Esophagus squamous epithelium (tissue), 5 donors: ENCODE results near the gene EHD3. TPM values are rescaled to one million over a fixed set of nuclear protein-coding genes. Genes with fewer than 3 reads are reported as not detected.

ENCODE experiments used
- DNase-seq: peaks from one replicate; lab custom pipeline; 2025; lab: John Stamatoyannopoulos, UW
- H3K27ac ChIP-seq, 4 donors: fragments of 200-600 bp; sonication (generic); one replicate each; pipeline ENCODE4 v1.5.1; 2016 to 2019; ENCODE audit warnings: mild to moderate bottlenecking in 1 of 4
- H3K27me3 ChIP-seq, 4 donors: fragments of 200-600 bp; sonication (generic); 1 replicate in 3 of 4; 2 replicates in 1 of 4; pipeline versions ENCODE4 v1.5.1 to v1.6.0; 2017 to 2021; ENCODE audit warnings: antibody characterized with exemption in 1 of 4
- H3K36me3 ChIP-seq, 3 donors: fragments of 200-600 bp; sonication (generic); one replicate each; pipeline ENCODE4 v1.5.1; 2016 to 2019
- H3K4me1 ChIP-seq, 3 donors: fragments of 200-600 bp; sonication (generic); one replicate each; pipeline ENCODE4 v1.5.1; 2017 to 2019
- H3K4me3 ChIP-seq, 4 donors: fragments of 200-600 bp; sonication (generic); 1 replicate in 3 of 4; 2 replicates in 1 of 4; pipeline ENCODE4 v1.5.1; 2016 to 2019; ENCODE audit warnings: mild to moderate bottlenecking in 2 of 4, moderate library complexity in 1 of 4
- H3K9me3 ChIP-seq, 3 donors: fragments of 200-600 bp; sonication (generic); one replicate each; pipeline ENCODE4 v1.5.1; 2016 to 2019
- POLR2A ChIP-seq, 4 donors: fragments of 450-650 bp; IDR thresholded peaks; one replicate each; pipeline ENCODE4 v1.6.1; 2017; ENCODE audit warnings: antibody characterized with exemption in 4 of 4, mild to moderate bottlenecking in 4 of 4, moderate library complexity in 3 of 4
- WGBS, 2 donors: methylation state at CpG; one replicate each; pipeline ENCODE4 v1.1.5; 2018; 5-methylcytosine and 5-hydroxymethylcytosine counted together
- intact Hi-C: fragments of 100-400 bp; cut with DNase I; formaldehyde crosslinking; loops from one replicate; pipeline ENCODE4 v1.15.0; 2022
- total RNA-seq, 4 donors: library from RNA; depleted of rRNA; stranded (reverse); fragments of >200 nt; gene quantifications; one replicate each; pipeline ENCODE4 v1.1.0, GENCODE V29; 2016
- TF ChIP-seq, protein P1 (sequence below), 6 experiments: fragments of 450-650 bp in 4 of 6; fragments of 200-600 bp in 2 of 6; sonication (generic) in 2 of 6; IDR thresholded peaks; one replicate each; pipeline ENCODE4 v1.5.1; 2016 to 2019; ENCODE audit warnings: antibody characterized with exemption in 6 of 6, mild to moderate bottlenecking in 4 of 6, moderate library complexity in 4 of 6
- donor health status: DM: yes; HTN: yes; CAD: no.

The EHD3 gene
- total RNA-seq, 4 donors from 2014 or later = 22.6 to 54.5 (median 38.1) TPM

DNA sequence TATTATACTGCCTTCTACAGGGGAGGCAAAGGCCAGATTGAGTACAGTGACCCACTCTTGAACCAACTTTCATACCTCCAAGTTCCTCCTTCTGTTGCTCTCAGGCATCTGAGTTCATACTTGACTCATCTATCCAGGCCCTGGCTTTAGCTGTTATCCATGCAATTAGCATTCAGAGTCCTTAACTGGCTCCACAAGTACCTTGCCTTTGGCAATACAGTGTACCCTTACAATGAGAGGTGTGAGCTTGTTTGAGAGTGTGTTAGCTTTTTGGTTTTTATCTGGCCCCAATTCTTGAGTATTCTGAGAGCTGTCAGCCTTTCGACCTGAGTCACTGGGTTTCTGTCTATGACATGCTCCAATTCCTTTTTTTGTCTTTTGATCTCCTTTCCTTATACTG lies 60.2 kb downstream of the EHD3 start:
- no peaks in the 10 kb centered on the region for H3K9me3 ChIP-seq
- H3K4me3 ChIP-seq = no peak overlapping the region
- no peaks in the 10 kb centered on the region for H3K27me3 ChIP-seq
- no peak for DNase-seq
- WGBS, 2 donors = 31 to 41% methylated on average over 1 of the region's 1 CpG
- H3K36me3 ChIP-seq = no peaks in the 10 kb centered on the region
- no peak for TF ChIP-seq POLR2A (IDR thresholded peaks at IDR 0.05)
- TF ChIP-seq, protein P1, sequence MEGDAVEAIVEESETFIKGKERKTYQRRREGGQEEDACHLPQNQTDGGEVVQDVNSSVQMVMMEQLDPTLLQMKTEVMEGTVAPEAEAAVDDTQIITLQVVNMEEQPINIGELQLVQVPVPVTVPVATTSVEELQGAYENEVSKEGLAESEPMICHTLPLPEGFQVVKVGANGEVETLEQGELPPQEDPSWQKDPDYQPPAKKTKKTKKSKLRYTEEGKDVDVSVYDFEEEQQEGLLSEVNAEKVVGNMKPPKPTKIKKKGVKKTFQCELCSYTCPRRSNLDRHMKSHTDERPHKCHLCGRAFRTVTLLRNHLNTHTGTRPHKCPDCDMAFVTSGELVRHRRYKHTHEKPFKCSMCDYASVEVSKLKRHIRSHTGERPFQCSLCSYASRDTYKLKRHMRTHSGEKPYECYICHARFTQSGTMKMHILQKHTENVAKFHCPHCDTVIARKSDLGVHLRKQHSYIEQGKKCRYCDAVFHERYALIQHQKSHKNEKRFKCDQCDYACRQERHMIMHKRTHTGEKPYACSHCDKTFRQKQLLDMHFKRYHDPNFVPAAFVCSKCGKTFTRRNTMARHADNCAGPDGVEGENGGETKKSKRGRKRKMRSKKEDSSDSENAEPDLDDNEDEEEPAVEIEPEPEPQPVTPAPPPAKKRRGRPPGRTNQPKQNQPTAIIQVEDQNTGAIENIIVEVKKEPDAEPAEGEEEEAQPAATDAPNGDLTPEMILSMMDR (IDR thresholded peaks at IDR 0.05) = no peak
- peaks cover 40 to 75% (median 46%) of the 10 kb centered on the region in 3 donors for H3K4me1 ChIP-seq
- intact Hi-C loops = no loop called here
- H3K27ac ChIP-seq = peak overlapping the region; percentile 82 to 90 (median 84)

DNA sequence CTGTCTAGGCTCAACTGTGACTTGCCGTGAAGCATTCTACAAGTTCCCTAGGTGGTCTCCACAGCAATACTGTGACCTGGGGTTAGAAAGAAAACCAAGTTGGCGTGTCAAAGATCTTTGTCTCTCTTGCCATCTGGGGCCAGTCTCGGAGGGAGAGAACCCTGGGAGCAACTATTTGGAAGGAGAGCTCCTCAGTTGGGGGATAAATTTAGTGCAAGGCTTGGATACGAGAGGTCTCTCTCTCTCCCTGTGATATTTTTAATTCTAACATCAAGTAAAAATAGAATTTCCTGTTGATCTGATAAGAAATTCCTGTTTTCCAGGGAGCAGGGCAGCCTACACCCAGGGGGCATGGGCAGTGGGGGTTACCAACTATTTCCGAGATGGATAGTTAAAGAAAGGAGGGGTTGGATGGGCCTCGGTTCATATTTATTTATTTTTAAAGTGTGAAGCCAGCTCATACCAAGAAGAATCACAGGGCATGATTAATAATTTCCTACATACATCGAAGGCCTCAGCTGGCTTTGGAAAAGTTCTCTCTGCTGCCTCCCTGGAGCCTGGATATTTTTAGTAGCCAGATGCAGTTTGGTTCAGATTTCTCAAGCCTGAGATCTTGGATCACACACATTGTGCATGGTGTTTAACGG lies 62.8 kb downstream of the EHD3 start:
- H3K4me3 ChIP-seq = no peak overlapping the region
- H3K27ac ChIP-seq = peak overlapping the region; percentile 66 to 90 (median 84)
- WGBS, 2 donors = 43 to 61% methylated on average over 7 to 8 of the region's 8 CpGs
- intact Hi-C loops = no loop called here
- no peaks in the 10 kb centered on the region for H3K27me3 ChIP-seq
- TF ChIP-seq, protein P1 (IDR thresholded peaks at IDR 0.05) = no peak
- TF ChIP-seq POLR2A (IDR thresholded peaks at IDR 0.05) = no peak
- no peaks in the 10 kb centered on the region for H3K36me3 ChIP-seq
- H3K9me3 ChIP-seq = no peaks in the 10 kb centered on the region
- peaks cover 40 to 75% (median 44%) of the 10 kb centered on the region in 3 donors for H3K4me1 ChIP-seq
- no peak for DNase-seq

DNA sequence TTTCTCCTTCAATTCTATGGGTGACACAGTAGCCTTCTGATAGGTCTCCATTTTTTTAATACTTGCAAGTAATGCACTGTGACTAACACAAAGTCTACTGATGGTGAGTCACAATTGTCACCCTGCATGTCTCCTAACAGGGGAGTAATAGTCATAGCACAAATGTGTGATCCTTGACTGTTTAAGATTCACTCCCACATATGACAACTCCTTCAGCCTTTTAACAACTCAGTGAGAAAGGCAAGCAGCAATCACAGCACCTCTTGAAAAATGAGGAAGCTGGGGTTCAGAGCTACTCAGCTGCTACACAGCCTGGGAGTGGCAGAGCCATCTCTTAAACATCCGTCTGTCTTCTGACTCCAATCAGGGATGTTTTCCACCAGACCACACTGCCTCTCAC lies 63.8 kb downstream of the EHD3 start:
- Histone ChIP-seq H3K27me3 (no peaks in the 10 kb centered on the region), H3K36me3 (no peaks in the 10 kb centered on the region), H3K9me3 (no peaks in the 10 kb centered on the region), H3K27ac (peak overlapping the region; percentile 66 to 90 (median 84)), H3K4me1 (peaks cover 37 to 72% (median 50%) of the 10 kb centered on the region in 3 donors), H3K4me3 (no peak overlapping the region)
- TF ChIP-seq POLR2A (IDR thresholded peaks at IDR 0.05) = no peak
- TF ChIP-seq, protein P1 (IDR thresholded peaks at IDR 0.05) = no peak
- DNase-seq = no peak
- intact Hi-C loops = no loop called here
- 25 to 50% methylated on average over 1 of the region's 1 CpG for WGBS, 2 donors

DNA sequence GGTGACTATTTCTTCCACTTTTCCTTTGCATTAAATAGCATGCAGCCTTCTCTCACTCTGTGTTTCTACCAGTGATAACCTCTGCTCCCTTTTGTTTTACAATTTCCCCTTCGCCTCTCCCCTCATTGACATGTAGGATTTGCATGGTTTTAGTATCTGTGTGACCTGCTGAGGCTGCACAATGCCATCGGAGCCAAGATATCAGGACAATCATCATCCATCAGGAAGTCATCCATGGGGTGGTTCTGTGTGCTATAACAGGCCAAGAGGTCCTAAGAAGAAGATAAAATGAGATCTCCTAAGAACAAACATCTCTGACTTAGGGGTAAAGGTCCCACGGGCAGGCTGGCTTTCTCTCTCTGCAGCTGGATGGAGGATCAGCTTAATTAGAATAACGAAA lies 65.6 kb downstream of the EHD3 start:
- H3K27me3 ChIP-seq = no peaks in the 10 kb centered on the region
- DNase-seq = no peak
- H3K4me1 ChIP-seq = peaks cover 31 to 74% (median 48%) of the 10 kb centered on the region in 3 donors
- intact Hi-C loops = no loop called here
- no peaks in the 10 kb centered on the region for H3K36me3 ChIP-seq
- H3K27ac ChIP-seq = peak overlapping the region in 1 of 4 donors; percentile 90
- H3K4me3 ChIP-seq = no peak overlapping the region
- no peaks in the 10 kb centered on the region for H3K9me3 ChIP-seq
- TF ChIP-seq, protein P1 (IDR thresholded peaks at IDR 0.05) = no peak
- no peak for TF ChIP-seq POLR2A (IDR thresholded peaks at IDR 0.05)
- WGBS, 2 donors = 74 to 75% methylated on average over 4 of the region's 4 CpGs

DNA sequence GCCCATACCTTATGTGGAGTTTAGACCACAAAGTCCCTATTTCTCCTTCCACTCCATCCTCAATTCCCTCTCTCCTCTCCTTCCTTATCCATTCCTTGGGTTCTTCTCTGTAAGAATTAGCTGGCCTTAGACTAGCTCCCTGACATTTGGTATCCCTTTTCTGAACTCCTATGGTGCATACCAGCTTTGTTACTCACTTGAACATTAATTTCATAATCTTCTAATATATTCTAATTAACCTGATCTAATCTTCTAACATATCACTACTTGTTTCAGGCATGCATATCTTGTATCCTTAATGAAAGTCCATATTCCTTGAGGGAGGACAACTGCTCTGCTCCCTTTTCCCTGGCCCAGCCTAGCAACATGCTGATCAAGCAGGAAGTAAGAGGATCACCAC lies 66.4 kb downstream of the EHD3 start:
- H3K4me3 ChIP-seq = no peak overlapping the region
- peaks cover 24 to 69% (median 41%) of the 10 kb centered on the region in 3 donors for H3K4me1 ChIP-seq
- intact Hi-C loops = no loop called here
- no peak for DNase-seq
- H3K9me3 ChIP-seq = no peaks in the 10 kb centered on the region
- peak overlapping the region in 1 of 4 donors; percentile 22 for H3K27ac ChIP-seq
- H3K36me3 ChIP-seq = no peaks in the 10 kb centered on the region
- TF ChIP-seq, protein P1 (IDR thresholded peaks at IDR 0.05) = no peak
- no peak for TF ChIP-seq POLR2A (IDR thresholded peaks at IDR 0.05)
- no peaks in the 10 kb centered on the region for H3K27me3 ChIP-seq
